Pons (tissue), 1 donor: Measurements from ENCODE around the gene PLA2G5.
"Not testable (repeated sequence)": the region's sequence is repeated elsewhere in the genome, so short reads cannot be mapped to it uniquely, and the experiment has no call there.

ENCODE experiments used
- DNase-seq: peaks from one replicate; pipeline ENCODE4 v3.0.0-alpha.2; 2016; ENCODE audit warnings: low spot score

PLA2G5 gene, protein sequence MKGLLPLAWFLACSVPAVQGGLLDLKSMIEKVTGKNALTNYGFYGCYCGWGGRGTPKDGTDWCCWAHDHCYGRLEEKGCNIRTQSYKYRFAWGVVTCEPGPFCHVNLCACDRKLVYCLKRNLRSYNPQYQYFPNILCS

DNA sequence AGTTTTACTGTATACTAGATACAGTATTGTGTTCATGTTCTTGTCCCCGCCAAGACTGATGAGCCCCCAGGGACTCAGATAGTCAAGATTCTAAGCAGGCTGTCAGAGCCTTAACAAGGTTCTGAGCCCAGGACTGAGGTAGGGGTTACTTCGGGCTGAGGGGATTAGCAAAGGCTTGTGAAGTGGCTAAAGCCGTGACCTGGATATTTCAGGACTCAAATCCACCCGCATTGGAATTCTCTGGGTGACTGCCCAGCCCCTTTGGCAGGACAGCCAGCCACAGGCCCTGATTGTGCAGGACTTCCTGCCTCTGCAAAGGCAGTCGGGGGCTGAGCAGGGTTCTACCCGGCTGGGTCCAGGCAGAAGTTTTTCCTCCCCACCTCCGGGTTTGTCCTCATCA is at the start of gene PLA2G5:
PLA2G5 (plus strand) TSS at position 321 of the 400 bp plus-strand sequence. CDS start 14,637 bp downstream, outside the sequence.
- DNase-seq = peak; percentile 24

DNA sequence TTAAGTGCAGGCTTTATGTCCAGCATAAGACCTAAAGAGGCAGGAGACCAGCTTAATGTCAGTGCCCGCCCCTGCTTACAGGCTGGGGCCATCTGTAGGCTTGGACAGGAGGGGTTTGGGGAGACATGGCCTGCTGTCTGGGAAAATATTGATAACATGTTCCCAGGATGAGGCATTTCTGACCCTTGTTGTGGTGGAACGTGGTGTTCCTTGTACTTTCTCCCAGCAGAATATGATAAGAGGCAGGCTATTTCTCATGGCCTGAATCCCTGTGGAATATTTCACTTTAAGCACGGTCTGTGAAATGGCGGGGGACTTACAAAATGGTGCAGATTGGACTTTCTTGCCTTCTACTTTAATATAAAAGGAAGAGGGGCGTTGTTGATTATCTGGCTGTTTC is 41.9 kb upstream of the PLA2G5 start:
- no peak for DNase-seq

DNA sequence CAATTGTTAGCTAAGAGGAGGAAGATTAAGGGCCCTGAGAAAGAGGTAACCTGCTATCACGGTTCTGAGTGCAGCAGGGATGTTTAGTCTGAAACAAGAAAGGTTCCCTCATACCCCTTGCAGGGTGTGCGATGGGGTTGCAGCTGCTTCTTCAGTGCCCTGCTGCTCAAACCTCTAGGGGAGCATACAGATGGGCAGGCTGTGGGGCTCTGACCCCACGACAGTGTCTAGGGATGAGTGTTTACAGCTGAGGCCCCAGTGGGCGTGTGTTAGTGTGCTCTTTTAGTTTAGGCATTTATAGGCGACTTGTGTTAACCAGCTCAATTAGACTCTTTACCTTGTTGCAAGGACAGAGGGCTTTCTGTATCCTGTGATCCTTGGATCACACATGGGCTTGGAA is 41.3 kb upstream of the PLA2G5 start:
- no peak for DNase-seq

DNA sequence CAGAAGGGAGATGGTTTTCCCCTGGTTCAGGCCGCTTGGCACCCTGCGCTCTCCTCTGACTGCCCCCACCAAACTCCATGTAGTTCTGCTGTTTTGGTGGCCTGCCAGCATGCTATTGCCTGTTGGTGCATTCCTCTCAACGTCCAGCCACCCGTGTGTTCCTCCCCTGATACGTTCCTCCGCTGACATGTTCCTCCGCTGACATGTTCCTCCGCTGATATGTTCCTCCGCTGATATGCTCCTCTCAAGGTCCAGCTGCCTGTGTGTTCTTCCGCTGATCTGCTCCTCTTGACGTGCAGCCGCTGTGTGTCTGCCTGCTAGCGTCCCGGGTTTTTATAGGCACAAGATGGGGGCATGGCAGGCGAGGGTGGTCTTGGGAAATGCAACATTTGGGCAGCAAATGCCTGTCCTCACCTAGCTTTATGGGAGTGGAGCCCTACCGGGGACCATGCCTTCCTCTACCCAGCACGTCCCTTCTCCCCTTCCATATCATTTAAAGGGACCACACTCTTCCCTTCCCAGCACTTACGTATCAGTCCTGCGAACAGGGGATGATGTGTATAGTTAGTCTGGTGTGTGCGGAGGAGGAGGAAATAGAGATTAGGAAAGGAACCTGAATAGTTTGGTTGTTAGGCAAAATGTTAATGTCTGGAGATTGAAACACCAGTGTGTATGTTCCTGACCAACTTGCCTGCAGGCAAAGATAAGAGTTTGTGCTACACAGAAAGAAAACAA is 40.6 kb upstream of the PLA2G5 start:
- DNase-seq = no peak

DNA sequence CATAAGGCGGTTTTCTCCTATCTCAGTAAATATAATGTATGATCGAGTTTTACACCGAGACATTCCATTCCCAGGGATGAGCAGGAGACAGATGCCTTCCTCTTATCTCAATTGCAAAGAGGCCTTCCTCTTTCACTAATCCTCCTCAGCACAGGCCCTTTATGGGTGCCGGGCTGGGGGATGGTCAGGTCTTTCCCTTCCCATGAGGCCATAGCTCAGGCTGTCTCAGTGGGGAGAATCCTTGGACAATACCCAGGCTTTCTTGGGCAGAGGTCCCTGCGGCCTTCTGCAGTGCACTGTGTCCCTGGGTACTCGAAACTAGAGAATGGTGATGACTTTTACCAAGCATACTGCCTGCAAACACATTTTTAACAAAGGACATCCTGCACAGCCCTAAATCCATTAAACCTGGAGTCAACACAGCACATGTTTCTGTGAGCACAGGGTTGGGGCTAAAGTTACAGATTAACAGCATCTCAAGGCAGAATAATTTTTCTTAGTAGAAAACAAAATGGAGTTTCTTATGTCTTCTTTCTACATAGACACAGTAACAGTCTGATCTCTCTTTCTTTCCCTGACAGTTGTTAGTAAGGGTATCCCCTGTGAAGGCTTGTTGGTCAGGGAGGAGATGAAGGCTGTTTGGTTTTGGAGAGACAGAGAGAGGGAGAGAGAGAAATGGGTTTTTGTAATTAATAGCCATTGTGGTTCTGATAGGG is 39.4 kb upstream of the PLA2G5 start:
- not testable (repeated sequence) for DNase-seq

DNA sequence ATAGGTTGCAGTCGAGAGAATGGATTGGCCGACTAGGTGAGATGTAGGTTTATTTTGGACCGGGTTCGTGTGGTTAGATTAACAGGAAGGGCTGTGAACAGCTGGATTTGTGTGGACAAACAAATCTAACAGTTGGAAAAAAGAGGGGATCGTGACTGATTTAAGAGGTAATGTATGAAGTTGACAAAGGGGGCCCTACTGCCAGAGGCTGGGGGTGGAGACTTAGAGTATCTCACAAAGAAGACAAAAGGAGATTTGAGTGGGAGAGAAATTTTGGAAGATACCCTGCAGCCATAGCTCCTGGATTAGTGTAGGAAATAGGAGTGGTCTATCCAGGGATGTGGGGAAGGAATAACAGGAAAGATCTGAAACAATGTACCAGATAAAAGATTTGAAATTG is 38.8 kb upstream of the PLA2G5 start:
- DNase-seq = no peak

DNA sequence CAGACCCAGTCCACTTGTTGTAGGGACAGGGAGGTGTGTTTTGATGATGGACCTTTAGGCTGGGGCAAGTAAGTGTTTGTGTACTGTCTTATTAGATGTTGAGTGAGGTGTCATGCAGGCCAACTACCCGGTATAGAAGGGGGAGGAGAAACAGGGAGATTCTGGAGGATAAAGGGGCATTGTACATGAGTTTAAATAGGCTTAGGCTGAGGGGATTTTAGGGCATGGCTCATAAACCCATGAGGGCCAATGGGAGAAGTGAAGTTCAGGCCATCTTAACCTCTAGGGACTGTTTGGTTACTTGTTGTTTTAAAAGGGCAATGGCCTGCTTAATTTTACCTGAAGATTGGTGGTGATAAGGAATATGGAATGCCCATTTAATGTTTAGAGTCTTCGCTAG is 38.2 kb upstream of the PLA2G5 start:
- no peak for DNase-seq

DNA sequence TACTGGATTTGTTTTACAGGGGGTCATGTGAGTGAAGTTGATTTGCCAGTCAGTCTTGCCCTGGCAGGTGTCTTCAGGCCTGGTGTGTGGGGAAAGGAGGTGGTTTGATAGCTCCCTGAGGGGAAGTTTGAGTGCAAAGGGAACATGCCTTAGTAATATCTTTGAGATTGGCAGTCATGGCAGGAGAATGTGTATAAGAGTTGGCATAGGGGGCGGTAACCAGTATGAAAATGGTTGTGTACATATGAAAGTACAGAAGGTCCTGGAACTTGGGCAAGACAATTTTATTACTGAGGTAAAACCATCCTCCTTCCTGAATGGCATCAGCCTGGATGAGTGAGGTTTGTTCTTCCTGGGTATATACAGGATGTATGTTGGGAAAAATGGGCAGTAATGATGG is 37.6 kb upstream of the PLA2G5 start:
- no peak for DNase-seq

DNA sequence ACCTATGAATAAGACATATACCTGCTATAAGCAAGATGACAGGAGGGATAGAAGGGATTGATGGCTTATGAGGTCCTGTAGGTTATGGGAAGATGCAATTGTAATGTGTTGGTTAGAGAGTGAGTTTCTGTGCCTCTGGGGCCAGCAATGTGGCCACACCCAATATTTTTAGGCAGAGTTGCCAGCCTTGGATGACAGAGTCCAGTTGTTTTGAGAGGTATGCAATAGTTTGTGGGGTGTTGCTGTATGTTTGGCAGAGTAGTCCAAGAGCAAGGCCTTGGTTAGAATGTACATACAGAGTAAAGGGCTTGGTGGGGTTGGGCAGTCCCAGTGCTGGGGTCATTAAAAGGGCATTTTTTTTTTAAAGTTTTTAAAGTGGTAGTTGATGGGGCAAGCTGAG is 36.6 kb upstream of the PLA2G5 start:
- DNase-seq = no peak

DNA sequence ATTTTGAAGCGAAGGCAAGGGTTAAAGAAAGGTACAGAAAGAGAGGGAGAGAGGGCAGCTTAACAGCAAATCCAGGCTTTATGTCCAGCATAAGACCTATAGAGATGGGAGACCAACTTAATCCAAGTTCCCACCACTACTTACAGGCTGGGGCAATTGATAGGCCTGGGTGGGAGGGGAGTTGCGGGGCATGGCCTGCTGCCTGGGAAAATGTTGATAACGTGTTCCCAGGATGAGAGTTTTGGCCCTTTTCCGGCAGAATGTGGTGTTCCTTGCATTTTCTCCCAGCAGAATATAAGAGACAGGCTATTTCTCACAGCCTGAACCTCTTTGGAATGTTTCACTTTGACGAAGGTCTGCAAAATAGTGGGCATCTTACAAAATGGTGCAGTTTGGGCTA is 34.9 kb upstream of the PLA2G5 start:
- DNase-seq = no peak

DNA sequence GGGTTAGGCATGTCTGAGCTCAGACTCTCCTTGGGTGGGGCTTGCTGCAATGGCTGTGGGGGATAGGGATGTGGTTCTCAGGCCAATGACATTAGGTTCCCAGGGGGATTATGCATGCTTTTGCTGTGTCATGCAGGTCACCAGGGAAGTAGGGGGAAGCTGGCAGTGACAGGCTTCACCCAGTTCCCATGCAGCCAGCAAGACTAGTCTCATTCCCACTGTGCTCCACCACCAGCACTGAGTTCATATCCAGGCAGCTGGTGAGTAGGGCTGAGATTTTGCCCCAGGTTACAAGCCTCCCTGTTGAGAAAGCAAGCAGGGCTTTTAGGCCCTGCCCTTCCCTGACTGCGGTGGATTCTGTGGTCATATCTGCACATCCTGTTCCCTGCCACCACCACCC is 32.1 kb upstream of the PLA2G5 start:
- DNase-seq = no peak

DNA sequence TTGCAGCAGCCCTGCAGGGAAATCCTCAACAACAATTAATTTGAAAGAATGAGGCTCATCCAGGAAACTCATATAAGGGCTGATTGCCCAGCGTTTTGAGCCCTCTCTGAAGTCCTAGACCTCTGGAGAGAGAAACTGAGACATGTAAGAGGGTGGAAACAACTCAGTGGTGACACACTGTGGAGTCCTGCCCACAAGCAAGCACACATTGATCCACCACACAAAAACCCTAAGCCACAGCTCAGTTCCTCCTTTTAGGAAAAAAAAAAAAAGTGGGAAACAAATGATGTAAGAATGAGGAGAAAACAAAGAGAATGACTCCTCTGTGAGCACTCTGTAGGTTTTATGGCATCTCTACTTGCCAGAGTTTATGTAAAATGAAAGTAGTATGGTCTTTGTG is 22.9 kb upstream of the PLA2G5 start:
- no peak for DNase-seq

DNA sequence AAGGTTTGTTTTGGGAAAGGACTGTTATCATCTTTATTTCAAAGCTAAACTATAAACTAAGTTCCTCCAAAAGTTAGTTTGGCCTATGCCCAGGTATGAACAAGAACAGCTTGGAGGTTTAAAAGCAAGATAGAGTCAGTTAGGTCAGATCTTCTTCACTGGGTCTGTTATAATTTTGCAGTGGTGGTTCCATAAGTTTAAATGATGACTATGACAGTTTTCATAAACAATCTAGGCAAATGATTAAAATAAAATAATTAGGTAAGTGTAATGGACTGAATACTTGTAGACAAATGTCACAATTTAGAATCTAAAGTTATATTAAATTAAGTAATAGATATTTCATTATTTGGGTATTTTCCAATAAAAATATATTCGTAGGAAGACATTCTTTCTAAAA is 21.4 kb upstream of the PLA2G5 start:
- DNase-seq = no peak

DNA sequence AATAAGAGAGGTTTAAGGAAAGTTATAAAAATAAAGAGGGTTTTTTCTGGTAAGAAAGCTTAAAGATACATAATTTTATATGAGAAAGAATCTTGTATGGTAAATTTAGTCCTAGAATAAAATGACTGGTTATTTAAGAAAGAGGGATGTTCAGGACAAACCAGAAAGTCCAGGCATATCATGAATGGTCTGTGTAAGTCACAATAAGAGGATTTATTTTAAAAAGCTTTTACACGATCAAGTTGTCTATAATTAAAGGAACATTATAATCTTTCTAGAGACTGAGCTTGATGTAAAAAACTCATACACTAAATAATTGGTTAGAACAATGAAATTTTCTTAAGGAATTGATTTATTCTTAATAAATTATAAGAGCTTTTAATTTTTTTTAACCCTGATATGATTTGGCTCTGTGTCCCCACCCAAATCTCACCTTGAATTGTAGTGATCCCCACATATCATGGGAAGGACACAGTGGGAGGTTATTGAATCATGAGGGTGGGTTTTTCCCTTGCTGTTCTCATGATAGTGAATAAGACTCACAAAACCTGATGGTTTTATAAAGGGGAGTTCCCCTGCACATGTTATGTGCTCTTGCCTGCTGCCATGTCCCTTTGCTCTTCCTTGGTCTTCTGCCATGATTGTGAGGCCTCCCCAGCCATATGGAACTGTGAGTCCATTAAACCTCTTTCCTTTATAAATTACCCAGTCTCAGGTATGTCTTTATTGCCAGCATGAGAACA is 20.8 kb upstream of the PLA2G5 start:
- not testable (repeated sequence) for DNase-seq

DNA sequence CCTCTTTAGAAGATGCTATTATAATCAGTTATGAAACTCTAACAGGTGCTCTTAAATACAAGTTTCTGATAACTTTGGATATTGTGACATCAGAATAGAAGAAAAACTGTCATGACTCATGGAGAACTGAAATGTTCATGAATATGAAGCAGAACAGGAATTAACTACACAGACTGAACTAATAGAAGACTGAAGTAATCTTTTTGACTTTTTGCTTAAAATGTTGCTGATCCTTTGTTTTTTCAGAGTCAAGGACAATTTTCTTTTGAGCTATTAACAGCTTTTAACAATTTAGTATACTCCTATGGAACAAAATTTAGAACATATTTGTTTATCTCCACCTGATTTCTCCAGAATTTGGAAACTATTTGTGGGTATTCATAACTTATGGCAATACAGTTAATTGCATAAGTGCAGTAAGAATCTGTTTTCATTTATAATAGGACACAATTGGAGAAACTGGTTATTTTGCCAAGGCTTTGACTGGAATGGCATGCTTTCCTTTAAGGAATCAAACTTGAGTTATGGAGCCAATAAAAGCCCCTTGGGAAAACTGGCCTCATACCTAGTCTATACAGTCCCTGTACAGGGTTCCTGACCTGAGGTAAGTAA is 18.7 kb upstream of the PLA2G5 start:
- DNase-seq = no peak

DNA sequence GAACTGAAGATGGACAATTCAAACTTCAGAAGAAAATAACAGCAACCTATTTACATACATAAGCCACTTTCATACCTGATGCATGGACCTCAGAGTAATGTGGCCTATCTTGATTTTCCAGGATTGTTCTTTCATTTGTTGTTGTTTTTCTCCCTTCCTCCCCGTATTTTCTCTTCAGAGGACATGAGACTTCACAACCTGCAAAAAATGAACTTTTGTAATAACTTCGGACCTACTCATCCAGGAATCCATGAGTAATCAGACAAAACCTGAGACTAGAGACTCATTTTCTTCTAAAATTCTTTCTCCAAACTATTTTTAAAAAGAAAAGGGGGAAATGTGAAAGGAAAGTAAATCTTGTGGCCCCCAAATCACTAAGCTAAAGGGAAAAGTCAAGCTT is 17.6 kb upstream of the PLA2G5 start:
- no peak for DNase-seq

DNA sequence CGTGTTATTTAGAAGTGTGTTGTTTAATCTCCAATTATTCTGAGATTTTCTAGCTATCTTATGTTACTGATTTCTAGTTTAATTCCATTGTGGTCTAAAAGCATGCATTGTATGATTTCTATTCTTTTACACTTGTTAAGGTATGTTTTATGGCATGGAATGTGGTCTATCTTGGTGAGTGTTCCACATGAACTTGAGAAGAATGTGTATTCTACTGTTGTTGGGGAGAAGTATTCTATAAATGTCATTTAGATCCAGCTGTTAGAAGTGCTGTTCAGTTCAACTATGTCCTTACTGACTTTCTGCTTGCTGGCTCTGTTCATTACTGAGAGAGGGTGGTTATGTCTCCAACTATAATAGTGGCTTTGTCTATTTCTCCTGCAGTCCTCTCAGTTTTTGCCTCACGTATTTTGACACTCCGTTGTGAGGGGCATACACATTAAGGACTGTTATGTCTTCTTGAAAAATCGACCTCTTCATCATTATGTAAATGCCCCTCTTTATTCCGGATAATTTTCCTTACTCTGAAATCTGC is 12.0 kb upstream of the PLA2G5 start:
- peak; percentile 18 for DNase-seq

DNA sequence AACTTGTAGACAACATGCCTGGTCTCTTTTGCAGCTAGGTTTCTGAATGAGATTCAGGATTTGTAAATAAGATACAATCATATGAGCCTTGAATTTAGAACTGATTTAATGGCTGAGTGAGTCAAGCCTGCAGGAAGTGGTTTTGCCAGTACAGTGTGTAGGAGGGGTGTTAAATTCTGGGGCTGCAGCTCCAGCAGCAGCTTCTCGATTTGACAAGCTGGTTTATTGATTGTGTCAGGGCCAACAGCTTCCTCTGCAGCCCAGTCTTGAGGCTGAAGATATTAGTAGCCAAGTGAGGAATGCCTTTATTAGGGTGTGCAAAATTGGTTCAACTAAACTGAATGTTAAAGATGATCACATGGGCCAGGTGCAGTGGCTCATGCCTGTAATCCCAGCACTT is 11.5 kb upstream of the PLA2G5 start:
- peak; percentile 32 for DNase-seq

DNA sequence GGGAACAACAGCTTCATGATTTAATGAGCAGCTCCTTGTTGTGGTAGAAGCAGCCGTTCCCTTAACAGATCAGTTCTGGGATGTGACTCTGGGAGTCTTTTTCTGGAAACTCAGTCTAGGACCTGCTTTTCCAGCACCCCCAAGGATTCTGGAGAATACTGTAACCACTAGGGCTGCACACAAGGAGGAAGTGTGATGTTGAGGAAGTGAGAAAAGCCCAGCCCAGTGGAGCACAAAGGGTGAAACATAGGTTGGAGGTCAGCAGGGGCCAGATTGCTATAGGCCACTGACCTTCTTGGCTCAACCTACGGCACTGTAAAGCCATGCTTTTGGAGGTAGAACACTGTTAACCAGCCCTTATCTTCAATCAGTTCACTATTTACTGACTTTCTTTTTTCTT is 10.1 kb upstream of the PLA2G5 start:
- DNase-seq = peak; percentile 29

DNA sequence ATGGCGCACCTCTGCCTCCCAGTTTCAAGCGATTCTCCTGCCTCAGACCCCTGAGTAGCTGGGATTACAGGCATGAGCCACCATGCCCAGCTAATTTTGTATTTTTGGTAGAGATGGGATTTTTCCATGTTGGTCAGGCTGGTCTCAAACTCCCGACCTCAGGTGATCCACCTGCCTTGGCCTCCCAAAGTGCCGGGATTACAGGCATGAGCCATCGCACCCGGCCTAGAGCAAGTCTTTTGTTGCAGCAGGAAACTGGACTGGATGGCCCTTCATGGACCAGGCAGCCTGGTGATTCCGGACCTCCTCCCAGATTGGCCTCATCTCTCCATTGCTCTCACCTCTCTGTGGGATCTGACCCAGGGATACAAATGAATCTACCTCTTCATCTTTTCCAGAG is 9.2 kb upstream of the PLA2G5 start:
- DNase-seq = not testable (repeated sequence)

DNA sequence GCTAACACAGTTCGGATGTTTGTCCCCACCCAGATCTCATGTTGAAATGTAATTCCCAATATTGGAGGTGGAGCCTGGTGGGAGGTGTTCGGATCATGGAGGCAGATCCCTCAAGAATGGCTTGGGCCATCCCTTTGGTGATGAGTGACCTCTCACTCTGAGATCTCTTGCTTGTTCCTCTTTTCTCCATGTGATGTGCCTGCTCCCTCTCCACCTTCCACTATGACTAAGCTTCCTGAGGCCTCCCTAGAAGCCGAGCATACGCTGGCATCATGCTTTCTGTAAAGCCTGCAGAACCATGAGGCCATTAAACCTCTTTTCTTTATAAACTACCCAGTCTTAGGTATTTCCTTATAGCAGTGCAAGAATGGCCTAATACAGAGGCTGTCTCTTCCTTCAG is 8.1 kb upstream of the PLA2G5 start:
- DNase-seq = peak; percentile 7

DNA sequence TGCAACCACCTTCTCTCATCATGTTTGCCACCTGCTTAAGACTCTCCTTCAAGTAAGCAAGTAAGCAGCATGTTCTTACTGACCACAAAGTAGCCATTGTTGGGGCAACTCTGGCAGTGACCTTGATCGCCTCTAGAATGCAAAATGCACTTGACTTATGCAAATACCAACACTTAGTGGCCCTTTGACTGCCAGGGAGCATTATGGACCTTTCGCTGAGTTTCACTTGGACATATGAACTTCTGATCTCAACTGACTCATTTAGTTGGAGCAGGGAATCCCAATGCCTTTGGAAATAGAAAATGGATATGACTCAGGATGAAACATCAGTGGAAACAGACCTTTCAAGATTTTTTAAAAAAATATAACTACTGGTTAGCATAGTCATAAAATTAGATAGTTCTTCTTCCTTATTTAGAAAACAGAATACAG is 6.1 kb upstream of the PLA2G5 start:
- no peak for DNase-seq
